Ramos (cell line): ENCODE data around the gene CD2AP.
"Not testable (repeated sequence)": the region's sequence is repeated elsewhere in the genome, so short reads cannot be mapped to it uniquely, and the experiment has no call there.

Experiments used
- in situ Hi-C: fragments of 300-500 bp; cut with MboI; formaldehyde crosslinking; loops from one replicate; pipeline ENCODE4 v1.14.3; 2022; ENCODE audit warnings: low sequenced_read_pairs; ENCODE audit not compliant: unreplicated experiment

The CD2AP gene

DNA sequence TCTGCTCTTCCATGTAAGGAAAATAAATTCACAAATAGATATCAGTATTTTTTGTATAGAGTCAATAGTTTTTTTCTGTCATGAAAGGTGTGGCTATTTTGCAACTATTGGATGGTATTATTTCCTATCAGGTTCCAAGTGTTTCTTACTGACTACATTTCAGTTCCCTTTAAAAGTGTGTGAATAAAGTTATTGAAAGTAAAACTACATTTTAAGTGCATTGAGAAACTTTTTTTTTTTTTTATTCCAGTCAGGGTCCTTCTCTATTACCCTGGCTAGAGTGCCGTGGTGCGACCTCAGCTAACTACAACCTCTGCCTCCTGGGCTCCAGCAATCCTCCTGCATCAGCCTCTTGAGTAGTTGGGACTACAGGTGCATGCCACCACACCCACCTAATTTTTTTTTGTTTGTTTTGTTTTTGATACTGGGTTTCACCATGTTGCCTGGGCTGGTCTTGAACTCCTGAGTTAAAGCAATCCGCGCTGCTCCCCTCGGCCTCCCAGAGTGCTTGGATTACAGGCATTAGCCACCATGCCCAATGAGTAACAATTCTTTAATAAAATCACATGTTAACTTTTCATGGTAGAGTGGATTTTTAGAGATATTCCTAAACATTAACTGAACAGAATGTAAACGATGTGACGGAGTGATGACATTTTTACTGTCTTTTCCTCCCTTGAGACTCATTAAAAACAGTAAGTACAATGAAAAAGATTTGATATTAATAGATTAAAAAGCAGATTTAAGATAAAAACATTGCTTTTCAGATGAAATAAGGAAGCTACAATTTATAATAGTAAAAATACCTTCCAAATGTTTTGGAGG is 151.1 kb downstream of the CD2AP start:
- in situ Hi-C loops, result no loop called here

DNA sequence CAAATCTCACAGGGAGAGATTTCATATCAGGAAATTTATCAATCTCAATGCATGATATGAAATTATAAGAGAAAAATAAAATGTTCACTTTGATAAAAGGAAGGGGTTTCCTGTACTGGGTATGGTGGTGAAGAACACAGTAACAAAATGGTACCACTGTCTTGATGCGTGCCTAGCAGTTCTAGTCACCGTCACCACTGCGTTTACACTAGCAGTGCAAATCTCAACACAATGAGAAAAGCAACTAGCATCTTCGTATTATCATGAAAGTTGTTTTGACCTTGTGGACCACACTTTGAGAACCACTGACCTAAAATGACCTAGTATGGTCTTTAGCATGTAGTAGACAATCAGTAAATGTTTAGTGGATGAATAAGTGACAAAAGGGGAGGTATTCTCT is 152.4 kb downstream of the CD2AP start:
- in situ Hi-C loops, result no loop called here

DNA sequence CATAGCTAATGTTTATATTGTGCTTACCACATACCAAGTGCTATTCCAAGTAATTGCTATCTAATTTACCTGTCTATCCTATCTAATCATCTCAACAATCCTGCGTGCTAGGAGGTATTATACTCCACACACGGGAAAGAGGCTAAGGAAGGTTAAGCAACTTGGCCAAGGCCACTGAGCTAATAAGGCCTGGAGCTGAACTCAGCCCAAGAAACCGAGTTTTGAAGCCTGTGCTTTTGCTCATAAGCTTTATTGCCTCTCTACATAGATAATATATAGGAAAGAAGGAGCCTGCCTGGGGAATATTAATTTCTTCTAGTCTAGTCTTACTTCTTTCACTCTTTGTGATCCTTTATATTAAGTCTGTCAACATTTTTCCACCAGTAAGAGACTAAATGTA is 153.0 kb downstream of the CD2AP start:
- in situ Hi-C loops, result no loop called here

DNA sequence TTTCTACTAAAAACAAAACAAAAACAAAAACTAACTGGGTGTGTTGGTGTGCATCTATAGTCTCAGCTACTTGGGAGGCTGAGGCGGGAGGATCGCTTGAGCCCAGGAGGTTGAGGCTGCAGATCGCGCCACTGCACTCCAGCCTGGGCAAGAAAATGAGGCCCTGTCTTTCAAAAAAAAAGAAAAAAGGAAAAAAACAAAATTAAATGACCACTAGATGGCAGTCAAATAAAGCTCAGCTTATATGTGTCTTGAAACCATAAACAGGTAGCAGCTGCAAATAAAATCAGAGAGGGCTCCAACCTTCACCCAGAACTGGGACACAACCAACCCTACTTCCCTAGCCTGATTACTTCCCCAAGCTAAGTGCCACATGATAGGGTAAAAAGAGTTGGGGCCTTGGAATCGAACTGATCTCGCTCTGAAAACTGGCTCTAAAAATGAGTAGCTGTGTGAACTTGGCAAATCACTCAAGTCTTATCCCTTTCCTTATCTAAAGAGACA is 153.7 kb downstream of the CD2AP start:
- in situ Hi-C loops, result no loop called here

DNA sequence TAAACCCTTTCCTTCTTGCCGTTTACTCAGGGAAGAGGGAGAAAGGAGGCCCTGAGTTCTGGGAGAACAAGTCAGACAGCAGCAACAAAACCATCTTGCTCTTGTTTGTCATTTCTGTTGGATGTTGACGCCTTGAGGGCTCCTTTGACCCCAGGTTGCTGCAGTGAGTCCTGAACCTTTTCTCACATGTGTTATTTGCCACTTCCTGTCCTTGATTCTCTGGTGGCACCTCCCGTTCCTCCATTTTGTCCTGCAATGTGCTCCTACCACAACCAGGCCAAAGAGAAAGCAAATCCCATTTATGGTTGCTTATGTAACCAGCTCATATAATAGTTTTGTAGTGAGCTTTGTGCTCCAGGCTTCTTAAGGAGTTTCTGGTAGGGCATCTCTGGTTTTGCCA is 154.2 kb downstream of the CD2AP start:
- in situ Hi-C loops, result no loop called here

DNA sequence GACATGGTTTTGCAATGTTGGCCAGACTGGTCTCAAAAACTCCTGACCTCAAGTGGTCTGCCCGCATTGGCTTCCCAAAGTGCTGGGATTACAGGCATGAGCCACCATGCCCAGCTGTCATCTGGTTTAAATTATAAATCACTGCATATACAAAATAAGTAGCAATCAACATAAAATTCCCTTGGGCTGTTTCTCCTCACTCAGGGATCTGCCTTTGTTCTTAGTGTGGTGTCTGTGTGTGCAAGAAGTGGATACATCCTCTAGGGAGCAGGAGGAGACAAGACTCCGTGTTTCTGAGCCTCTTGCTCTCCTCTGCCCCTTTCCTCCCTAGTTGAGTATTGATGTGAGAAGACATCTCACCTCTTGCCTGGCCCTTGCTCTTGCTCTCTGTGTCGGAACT is 155.6 kb downstream of the CD2AP start:
- in situ Hi-C loops, result no loop called here

DNA sequence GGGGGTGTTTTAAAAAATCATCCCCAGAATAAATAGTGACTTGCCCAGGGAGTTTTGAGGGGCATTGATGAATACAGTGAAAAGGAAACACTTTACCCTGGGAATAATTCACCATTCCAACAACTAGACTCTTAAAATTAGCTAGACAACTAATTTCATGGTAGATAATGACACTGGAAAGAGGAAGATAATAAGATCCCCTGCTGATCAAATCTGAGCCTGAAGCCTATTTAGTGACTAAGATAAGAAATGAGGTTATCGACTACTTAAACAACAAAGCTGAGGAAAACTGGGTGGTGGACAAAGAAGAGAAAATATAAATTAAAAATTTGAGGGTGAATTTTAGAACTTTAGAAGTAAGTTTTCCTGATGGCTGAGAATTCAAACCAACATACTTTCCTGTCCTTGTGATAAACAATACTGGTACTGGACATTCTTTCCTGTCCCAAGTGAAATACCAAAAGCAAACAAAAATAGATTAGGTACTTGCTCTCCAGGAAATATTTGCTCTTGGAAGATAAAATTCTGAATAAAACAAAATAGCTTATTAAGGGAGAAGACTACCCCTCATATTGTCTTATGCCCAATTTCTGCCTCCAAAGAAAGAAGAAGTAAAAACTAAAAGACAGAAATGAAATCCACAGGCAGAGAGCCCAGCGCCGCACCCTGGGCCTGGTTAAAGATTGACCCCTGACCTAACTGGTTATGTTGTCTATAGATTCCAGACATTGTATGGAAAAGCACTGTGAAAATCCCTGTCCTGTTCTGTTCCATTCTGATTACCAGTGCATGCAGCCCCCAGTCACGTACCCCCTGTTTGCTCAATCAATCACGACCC is 156.8 kb downstream of the CD2AP start:
- in situ Hi-C loops, result no loop called here

DNA sequence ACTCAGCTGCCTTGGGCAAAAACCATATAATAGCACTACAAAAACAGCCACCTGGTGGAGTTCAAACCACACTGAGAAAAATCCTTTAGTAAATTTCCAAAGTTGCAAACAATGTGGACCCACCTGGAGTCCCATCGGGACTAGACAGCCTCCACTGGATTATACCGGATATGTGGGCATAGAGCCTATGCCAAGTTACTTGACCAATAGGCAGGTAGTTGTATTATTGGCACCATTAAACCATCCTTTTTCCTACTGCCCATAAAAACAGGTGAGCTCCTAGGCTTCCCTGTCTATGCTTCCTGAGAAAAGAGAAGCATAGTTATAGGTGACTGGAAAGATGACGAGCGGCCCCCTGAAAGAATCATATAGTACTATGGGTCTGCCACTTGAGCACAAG is 169.1 kb downstream of the CD2AP start:
- in situ Hi-C loops, result no loop called here

DNA sequence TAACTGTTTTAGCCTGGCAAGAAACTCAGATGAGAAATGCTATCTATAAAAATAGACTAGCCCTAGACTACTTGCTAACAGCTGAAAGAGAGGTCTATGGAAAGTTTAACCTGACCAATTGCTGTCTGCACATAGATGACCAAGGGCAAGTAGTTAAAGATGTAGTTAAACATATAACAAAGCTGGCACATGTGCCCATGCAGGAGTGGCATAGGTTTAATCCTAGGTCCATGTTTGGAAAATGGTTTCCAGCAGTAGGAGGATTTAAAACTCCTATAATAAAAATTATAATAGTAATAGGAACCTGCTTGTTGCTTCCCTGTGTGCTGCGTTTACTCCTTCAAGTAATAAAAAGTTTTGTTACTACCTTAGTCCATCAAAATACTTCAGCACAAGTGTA is 169.6 kb downstream of the CD2AP start:
- in situ Hi-C loops, result no loop called here

DNA sequence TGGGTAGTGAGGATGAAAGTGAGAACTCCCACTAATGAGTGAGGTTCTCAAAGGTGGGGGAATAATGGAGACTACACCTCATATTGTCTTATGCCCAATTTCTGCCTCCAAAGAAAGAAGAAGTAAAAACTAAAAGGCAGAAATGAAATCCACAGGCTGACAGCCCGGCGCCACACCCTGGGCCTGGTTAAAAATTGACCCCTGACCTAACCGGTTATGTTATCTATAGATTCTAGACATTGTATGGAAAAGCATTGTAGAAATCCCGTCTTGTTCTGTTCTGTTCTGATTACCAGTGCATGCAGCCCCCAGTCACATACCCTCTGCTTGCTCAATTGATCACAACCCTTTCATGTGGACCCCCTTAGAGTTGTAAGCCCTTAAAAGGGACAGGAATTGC is 170.0 kb downstream of the CD2AP start:
- in situ Hi-C loops, result not testable (repeated sequence)

DNA sequence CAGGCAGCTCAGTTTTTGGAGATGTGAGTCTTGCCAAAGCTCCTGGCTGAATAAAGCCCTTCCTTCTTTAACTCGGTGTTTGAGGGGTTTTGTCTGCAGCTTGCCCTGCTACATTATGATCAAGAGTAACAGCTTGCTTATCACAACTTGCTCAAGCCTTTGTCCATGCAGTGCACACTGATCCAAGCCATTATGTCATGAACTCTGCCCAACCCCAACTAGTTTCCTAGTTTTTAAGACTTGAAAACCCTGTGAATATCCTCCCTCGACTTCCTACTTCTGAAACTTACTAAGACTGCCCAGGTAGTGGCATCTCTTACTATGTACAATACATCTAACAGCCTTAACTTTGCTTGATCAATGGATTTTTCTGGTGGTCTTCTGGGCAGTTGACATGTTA is 170.4 kb downstream of the CD2AP start:
- in situ Hi-C loops, result no loop called here

DNA sequence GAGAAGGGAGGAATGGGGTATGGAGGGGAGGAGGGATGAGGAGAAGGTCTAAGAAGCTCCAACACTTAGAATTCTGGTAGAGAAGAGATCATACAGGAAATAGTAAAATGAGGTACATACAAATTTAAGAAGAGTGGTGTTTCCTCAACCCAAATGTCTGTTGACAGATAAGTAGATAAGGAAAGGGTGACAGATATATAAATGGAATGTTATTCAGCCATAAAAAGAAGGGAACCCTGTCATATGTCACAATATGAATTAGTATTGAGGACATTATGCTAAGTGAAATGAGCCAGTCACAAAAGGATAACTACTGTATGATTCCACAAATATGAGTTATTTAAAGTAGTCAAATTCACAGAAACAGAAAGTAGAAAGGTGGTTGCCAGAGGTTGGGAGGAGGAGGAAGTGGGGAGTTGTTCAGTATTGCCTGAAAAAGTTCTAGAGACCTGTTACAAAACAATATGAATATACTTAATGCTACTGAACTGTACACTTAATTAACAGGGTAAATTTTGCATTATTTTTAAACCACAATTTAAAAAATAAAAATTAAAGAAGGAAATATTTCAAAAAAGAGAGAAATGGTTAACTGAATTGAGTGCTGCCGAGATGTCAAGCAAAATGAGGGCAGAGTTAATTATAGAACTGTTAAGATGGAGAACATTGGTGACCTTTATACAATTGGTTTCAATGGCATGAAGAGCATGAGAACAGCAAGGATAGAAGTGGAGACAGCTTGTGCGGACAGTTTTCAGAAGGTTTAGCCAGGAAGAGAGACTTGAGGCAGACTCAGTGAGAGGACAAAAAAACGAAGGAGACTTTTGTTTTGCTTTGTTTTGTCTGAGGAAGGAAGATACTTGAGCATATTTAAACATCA is 173.2 kb downstream of the CD2AP start:
- in situ Hi-C loops, result no loop called here

DNA sequence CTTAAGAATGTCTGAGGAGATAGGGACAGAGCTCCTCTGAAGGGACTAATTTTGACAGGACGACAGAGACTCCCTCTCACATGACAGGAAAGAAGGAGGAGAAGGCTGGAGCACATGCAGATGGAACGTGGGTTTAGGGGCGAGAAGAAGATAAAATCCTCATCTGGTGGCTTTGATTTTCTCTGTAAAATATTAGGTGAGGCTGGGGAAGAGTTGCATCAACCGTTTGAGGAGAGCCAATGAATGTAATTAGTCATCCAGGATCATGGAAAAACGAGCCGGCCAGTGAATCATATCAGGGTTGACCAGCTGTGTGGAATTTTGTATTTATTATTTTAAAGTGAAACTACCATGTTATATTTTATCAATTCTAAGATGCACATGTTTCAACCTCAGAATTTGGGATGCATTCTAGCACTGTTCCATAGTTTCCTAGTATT is 173.9 kb downstream of the CD2AP start:
- in situ Hi-C loops, result no loop called here

DNA sequence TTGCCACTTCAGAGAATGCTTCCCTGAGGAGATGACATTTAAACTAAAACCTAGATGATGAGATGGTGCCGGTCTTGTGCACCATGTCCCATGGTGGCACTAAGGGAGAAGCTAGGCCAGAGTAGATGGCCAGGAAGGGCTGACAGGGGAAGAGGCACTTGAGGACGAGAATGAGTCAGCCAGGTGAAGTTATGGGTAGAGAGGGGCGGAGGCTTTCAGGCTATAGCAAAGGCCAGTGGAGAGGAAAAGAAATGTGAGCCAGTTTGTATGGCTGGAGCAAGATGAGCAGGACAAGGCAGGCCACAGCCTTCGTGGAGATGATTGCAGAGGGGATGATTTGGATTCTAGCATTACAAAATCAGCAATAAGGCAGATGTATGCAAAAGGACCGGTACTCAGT is 176.1 kb downstream of the CD2AP start:
- in situ Hi-C loops, result no loop called here

DNA sequence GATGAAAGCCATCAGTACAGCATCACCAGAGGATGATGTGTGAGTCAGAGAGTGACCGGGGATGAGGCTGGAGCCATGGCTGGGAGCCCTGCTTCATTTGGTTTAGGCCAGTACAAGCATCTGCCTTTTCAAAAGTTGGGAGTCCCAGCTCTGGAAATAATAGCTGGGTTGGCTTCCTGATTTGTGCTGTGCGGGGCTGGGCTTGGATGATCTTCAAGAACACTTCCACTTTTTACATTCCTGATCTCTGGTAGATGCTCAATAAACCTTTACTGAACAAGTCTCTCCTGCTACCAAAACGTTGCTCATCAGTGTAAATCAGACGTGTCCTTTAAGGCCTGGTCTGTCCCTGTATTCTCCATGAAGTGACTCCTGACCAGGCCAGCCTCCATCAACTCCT is 176.7 kb downstream of the CD2AP start:
- in situ Hi-C loops, result no loop called here

DNA sequence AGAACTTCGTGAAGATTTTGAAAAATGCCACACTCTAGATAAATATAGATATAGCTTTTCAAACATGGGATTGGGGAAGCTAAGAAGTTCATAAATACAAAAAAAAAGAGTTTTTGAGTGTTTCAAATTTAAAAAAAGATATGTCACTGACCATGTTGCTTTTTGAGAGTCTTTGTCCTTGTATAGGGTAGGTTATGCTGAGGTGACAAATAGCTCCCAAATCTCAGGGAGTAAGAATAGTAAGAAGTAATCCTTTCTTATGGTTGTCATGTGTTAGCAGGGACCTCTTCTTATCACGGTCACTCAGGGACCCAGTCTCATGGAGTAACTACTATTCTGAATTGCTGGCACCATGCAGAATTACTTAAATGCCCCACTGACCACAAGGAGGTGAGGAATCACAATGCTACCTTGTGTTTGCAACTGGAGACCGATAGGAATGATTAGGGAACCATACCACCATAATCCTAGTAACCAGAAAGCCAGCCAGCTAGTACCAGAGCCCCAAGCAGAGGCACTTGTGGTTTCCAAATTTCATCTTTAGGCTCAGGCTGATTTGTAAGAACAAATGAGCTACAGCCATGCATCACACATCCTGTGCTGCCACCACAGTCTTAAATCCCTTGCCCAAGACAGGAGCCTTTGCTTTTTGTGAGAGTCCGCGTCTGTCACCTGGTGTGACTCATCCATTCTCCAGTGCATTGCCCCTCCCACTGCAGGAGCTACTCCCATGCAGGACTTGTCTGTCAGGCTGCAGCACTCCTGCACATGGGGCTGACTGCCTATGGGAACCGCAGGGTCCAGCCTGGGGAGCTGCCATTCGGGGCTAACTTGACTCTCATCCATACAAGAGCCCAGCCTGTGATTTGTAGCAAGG is 178.4 kb downstream of the CD2AP start:
- in situ Hi-C loops, result no loop called here

DNA sequence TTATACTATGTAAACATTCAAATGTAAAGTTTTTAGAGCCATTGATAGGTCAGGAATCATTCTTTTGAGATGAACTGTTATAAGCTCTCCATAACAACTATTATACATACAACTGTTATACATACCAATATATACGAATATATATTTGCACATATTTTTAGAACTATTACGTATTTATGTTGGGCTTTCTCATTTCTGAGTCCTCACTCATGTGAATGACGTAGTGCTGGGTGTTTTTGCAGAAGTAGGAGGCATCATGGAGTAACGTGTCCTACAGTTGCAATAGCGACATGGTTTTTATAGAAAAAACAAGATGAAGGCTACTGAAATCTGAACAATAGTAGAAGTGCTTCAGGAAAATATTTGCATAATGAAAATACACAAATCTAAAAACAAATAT is 184.4 kb downstream of the CD2AP start:
- in situ Hi-C loops, result no loop called here

DNA sequence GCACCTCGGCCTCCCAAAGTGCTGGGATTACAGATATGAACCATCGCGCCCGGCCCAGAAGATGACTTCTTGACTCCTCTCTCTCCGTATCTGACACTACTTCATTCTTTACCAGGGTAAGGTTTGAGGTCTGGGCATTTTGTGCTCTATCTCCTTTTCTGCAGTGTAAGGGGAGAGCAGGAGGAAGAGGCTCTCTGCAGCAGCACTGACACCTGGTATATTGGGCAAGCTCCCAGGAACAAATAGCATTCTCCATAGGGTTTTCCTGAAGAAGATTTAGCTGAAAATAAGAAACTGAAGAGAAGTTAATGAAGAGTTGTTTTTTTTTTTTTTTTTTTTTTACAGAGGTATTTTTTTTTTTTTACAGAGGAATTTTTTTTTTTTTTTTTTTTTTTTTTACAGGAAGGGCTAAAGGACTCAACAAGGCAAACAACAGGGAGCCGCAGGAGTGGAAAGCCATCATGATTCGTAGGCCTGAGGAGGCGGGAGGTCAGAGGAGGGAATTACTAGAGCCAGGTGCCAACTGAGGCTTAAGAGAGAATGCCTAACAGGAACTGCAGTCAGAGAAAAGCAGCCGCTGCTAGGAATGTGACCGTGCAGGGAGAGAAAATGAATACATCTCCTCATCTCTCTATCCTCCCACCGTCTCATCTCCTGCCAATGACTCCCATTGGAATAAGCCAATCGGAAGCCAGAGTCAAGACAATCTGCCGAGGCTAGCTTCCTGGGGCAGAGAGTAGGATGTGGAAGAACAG is 186.1 kb downstream of the CD2AP start:
- in situ Hi-C loops, result no loop called here

DNA sequence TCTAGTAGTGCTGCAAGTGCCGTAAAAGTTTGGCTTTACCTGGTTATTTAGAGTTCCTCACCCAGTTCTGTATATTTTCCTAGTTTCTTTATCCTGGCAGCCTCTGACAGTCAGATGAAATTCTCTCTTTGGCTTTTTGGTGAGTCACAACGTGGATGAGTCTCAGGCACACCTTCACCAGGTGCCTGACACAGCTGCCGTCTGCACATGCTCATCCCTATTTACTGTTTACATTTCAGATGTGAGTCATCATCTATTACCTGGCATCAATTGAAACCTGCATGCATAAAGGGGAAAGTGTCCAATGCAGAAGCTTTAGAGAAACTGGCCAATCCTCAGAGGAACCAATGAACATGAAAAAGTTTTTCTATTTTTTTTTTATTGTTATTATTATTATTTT is 187.5 kb downstream of the CD2AP start:
- in situ Hi-C loops, result no loop called here
